GM12878 (cell line): ENCODE results near the gene DQX1. TPM values are rescaled to one million over a fixed set of nuclear protein-coding genes. Genes with fewer than 3 reads are reported as not detected.

Source experiments
- CBFB ChIP-seq: IDR thresholded peaks from 2 replicates; pipeline ENCODE4 v1.6.1; 2016; ENCODE audit warnings: antibody characterized with exemption, low read depth
- CHD2 ChIP-seq: IDR thresholded peaks from 2 replicates; pipeline ENCODE4 v1.6.1; 2011; ENCODE audit warnings: low read depth, low read length, improper control_type of control experiment, borderline replicate concordance
- ETV6 ChIP-seq, 2 experiments: fragments of 450-650 bp in 1 of 2; IDR thresholded peaks in 1 of 2; conservative IDR thresholded peaks in 1 of 2; 2 replicates each; pipeline ENCODE4 v1.6.1; 2014; ENCODE audit warnings: antibody characterized with exemption in 1 of 2, borderline replicate concordance in 1 of 2, low read depth in 1 of 2, mild to moderate bottlenecking in 1 of 2, moderate library complexity in 1 of 2
- IKZF1 ChIP-seq: fragments of 450-650 bp; conservative IDR thresholded peaks from 2 replicates; pipeline ENCODE4 v1.6.1; 2017; ENCODE audit warnings: antibody characterized with exemption, mild to moderate bottlenecking
- JUND ChIP-seq: IDR thresholded peaks from 2 replicates; pipeline ENCODE4 v1.6.1; 2012; ENCODE audit warnings: low read depth, mild to moderate bottlenecking, low read length, improper control_type of control experiment, moderate library complexity
- MXI1 ChIP-seq: fragments of 150-350 bp; IDR thresholded peaks from 2 replicates; pipeline ENCODE4 v1.6.1; 2011; ENCODE audit warnings: low read depth, mild to moderate bottlenecking, inconsistent platforms, low read length, improper control_type of control experiment
- NFIC ChIP-seq: IDR thresholded peaks from 2 replicates; pipeline ENCODE4 v1.6.1; 2012; ENCODE audit warnings: low read depth, mild to moderate bottlenecking, inconsistent platforms, low read length, moderate library complexity
- POLR2AphosphoS2 ChIP-seq: IDR thresholded peaks from 2 replicates; pipeline ENCODE4 v1.6.1; 2011; ENCODE audit warnings: low read depth, mild to moderate bottlenecking, low read length, improper control_type of control experiment, moderate library complexity
- RUNX3 ChIP-seq: IDR thresholded peaks from 2 replicates; pipeline ENCODE4 v1.6.1; 2012; ENCODE audit warnings: low read length, inconsistent platforms
- STAT1 ChIP-seq: fragments of 450-650 bp; conservative IDR thresholded peaks from 2 replicates; pipeline ENCODE4 v1.6.1; 2014; ENCODE audit warnings: antibody characterized with exemption, mild to moderate bottlenecking
- SUZ12 ChIP-seq: fragments of 200-600 bp; sonication (generic); IDR thresholded peaks from one replicate; pipeline ENCODE4 v1.6.1; 2018; ENCODE audit warnings: antibody characterized with exemption, mild to moderate bottlenecking; ENCODE audit not compliant: unreplicated experiment
- YBX1 ChIP-seq: fragments of 450-650 bp; IDR thresholded peaks from 2 replicates; pipeline ENCODE4 v1.6.1; 2016; ENCODE audit warnings: antibody characterized with exemption
- ZZZ3 ChIP-seq: IDR thresholded peaks from 2 replicates; pipeline ENCODE4 v1.6.1; 2011; ENCODE audit warnings: low read depth; ENCODE audit not compliant: control insufficient read depth, insufficient read length
- polyA plus RNA-seq, 11 experiments: library from polyadenylated mRNA; depleted of rRNA in 4 of 11; unstranded in 6 of 11; stranded (reverse) in 5 of 11; fragments of >200 nt; fragmentation: Nextera tagmentation in 4 of 11; fragmentation: Illumina TruSeq in 1 of 11; extraction: Ambion mirVana in 4 of 11; extraction: Trizol in 1 of 11; gene quantifications; 1 replicate in 1 of 11; 2 replicates in 10 of 11; pipeline versions ENCODE4 v1.2.1 to v1.2.3, GENCODE V29; 2011 to 2016; ENCODE audit warnings: inconsistent platforms in 2 of 11, missing spikeins in 2 of 11, low read depth in 1 of 11
- total RNA-seq, 4 experiments: library from RNA; depleted of rRNA in 3 of 4; stranded (reverse); fragments of >200 nt in 3 of 4; fragmentation: Illumina TruSeq in 1 of 4; extraction: Trizol in 1 of 4; gene quantifications; 2 replicates each; pipeline versions ENCODE4 v1.2.1 to v1.2.3, GENCODE V29; 2013 to 2021
- TF ChIP-seq, protein P1 (sequence below): fragments of 450-650 bp; IDR thresholded peaks from 2 replicates; pipeline ENCODE4 v1.6.1; 2017; ENCODE audit warnings: borderline replicate concordance
- TF ChIP-seq, protein P2 (sequence below): fragments of 450-650 bp; IDR thresholded peaks from 2 replicates; pipeline ENCODE4 v1.6.1; 2017; ENCODE audit warnings: low read depth, mild to moderate bottlenecking, moderate library complexity
- TF ChIP-seq, protein P3 (sequence below): fragments of 450-650 bp; IDR thresholded peaks from 2 replicates; pipeline ENCODE4 v1.6.1; 2016; ENCODE audit warnings: mild to moderate bottlenecking, moderate library complexity, borderline replicate concordance

DQX1 gene
- total and polyA plus RNA-seq, 10 of the 15 experiments (the other 5 are each of a cell fraction or from before 2014, with no cell fraction given) = 0.34 to 2.1 (median 0.86) TPM

GRCh38 chr2:74553892-74554819, 28.1 kb upstream of the DQX1 start, which contains the start of the genes DOK1 and LOXL3 (continued):
- TF ChIP-seq POLR2AphosphoS2 (0 out of 2 replicates have a peak, but pooled peaks have one; percentile 45), YBX1 (no peak), RUNX3 (no peak), STAT1 (no peak), NFIC (no peak), MXI1 (0 out of 2 replicates have a peak, but pooled peaks have one; percentile 12), ZZZ3 (no peak), IKZF1 (peak; percentile 74), SUZ12 (no peak), CBFB (0 out of 2 replicates have a peak, but pooled peaks have one; percentile 18), JUND (peak; percentile 75; the same call in 1 of the 2 replicates), CHD2 (no peak), ETV6 (conservative IDR thresholded peaks at IDR 0.05 in 1 of 2, IDR thresholded peaks at IDR 0.05 in 1 of 2; ENCODE audit: borderline replicate concordance in 1 of 2, low read depth in 1 of 2) (no peak)
- TF ChIP-seq, protein P1, sequence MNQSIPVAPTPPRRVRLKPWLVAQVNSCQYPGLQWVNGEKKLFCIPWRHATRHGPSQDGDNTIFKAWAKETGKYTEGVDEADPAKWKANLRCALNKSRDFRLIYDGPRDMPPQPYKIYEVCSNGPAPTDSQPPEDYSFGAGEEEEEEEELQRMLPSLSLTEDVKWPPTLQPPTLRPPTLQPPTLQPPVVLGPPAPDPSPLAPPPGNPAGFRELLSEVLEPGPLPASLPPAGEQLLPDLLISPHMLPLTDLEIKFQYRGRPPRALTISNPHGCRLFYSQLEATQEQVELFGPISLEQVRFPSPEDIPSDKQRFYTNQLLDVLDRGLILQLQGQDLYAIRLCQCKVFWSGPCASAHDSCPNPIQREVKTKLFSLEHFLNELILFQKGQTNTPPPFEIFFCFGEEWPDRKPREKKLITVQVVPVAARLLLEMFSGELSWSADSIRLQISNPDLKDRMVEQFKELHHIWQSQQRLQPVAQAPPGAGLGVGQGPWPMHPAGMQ = no peak
- TF ChIP-seq, protein P2, sequence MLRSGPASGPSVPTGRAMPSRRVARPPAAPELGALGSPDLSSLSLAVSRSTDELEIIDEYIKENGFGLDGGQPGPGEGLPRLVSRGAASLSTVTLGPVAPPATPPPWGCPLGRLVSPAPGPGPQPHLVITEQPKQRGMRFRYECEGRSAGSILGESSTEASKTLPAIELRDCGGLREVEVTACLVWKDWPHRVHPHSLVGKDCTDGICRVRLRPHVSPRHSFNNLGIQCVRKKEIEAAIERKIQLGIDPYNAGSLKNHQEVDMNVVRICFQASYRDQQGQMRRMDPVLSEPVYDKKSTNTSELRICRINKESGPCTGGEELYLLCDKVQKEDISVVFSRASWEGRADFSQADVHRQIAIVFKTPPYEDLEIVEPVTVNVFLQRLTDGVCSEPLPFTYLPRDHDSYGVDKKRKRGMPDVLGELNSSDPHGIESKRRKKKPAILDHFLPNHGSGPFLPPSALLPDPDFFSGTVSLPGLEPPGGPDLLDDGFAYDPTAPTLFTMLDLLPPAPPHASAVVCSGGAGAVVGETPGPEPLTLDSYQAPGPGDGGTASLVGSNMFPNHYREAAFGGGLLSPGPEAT = peak; percentile 20; the same call in 1 of the 2 replicates
- TF ChIP-seq, protein P3, sequence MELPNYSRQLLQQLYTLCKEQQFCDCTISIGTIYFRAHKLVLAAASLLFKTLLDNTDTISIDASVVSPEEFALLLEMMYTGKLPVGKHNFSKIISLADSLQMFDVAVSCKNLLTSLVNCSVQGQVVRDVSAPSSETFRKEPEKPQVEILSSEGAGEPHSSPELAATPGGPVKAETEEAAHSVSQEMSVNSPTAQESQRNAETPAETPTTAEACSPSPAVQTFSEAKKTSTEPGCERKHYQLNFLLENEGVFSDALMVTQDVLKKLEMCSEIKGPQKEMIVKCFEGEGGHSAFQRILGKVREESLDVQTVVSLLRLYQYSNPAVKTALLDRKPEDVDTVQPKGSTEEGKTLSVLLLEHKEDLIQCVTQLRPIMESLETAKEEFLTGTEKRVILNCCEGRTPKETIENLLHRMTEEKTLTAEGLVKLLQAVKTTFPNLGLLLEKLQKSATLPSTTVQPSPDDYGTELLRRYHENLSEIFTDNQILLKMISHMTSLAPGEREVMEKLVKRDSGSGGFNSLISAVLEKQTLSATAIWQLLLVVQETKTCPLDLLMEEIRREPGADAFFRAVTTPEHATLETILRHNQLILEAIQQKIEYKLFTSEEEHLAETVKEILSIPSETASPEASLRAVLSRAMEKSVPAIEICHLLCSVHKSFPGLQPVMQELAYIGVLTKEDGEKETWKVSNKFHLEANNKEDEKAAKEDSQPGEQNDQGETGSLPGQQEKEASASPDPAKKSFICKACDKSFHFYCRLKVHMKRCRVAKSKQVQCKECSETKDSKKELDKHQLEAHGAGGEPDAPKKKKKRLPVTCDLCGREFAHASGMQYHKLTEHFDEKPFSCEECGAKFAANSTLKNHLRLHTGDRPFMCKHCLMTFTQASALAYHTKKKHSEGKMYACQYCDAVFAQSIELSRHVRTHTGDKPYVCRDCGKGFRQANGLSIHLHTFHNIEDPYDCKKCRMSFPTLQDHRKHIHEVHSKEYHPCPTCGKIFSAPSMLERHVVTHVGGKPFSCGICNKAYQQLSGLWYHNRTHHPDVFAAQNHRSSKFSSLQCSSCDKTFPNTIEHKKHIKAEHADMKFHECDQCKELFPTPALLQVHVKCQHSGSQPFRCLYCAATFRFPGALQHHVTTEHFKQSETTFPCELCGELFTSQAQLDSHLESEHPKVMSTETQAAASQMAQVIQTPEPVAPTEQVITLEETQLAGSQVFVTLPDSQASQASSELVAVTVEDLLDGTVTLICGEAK = no peak; the same call in 1 of the 2 replicates
